Endometrium (tissue), 2 donors: Measurements from ENCODE around the gene RGMB.
A peak's percentile ranks its signal among the peaks of the same experiment; 100 is the strongest.
"Not testable (repeated sequence)": the region's sequence is repeated elsewhere in the genome, so short reads cannot be mapped to it uniquely, and the experiment has no call there.

Source experiments
- FAIRE-seq: peaks from 2 replicates; lab custom pipeline; 2012; peaks lifted over from hg19 to GRCh38; lab: Jason Lieb, UNC
- donor health status: control.
- donor health status: control.

RGMB gene, protein sequence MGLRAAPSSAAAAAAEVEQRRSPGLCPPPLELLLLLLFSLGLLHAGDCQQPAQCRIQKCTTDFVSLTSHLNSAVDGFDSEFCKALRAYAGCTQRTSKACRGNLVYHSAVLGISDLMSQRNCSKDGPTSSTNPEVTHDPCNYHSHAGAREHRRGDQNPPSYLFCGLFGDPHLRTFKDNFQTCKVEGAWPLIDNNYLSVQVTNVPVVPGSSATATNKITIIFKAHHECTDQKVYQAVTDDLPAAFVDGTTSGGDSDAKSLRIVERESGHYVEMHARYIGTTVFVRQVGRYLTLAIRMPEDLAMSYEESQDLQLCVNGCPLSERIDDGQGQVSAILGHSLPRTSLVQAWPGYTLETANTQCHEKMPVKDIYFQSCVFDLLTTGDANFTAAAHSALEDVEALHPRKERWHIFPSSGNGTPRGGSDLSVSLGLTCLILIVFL

DNA sequence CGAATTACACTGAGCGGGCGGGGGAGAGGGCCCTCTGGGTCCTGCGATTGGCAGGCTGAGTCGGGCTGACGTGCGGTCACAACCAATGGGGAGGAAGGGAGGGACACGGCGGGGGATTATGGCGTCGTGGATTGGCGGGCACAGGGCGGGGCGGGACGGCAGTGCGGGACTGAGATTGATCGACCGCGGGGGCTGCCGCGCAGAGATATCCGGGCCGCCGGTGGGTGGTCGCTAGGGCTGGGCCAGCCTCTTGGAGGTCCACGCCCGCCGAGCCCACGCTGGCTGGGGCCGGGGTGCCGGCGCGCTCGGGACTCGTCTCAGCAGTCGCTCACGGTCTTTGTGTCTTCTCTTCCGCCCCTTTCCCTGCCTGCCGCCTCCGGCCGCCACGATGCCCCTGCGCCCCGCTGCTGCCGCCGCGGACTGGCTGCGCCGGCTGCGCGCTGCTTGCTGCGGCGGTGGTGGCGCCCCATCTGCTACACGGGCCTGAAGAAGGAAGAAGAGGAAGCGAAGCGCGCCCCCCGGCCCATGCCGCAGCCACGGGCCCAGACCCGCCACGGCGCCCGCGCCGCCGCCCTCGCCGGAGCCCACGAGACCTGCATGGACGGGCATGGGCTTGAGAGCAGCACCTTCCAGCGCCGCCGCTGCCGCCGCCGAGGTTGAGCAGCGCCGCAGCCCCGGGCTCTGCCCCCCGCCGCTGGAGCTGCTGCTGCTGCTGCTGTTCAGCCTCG is at the start of gene RGMB:
RGMB (plus strand) TSS at position 200 of the 728 bp plus-strand sequence; CDS start at position 608, 408 bp downstream.
- peak; percentile 77 for FAIRE-seq

DNA sequence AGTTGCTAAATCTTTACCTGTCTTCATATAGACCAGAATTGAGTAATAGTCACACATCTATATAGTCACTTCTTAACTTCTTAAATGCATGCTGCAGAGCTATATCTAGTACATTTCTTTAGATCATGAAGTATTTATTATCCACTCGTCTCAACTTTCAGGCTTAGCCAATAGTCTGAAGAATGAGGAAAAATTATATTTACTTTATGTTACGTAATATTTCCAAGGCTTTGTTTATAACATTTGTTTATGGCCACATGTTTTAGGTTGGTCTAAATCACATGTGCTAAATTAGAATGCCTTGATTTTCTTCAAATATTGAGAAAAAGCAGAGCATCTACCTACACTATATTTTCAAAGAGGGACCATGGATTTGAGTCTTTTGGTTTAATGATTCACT is 47.2 kb upstream of the RGMB start:
- FAIRE-seq: peak; percentile 23

DNA sequence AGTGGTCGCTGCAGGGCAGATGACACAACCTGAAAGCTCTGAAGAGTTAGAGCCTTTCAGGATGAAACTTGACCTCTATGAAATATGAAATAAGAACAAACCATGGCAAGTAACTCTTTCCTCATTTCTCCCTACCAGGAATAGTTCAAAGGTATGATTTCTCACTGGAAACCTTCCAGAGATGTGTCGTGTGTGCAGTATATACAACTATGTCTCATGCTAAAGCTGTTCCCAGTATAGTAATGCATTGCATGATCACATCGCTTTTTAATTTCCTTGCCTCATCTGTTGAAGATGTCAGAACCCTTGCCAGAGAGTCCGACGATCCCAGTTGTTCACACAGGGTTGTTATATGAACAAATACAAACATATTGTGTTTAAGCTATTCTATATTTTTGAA is 45.8 kb upstream of the RGMB start:
- FAIRE-seq: no peak

DNA sequence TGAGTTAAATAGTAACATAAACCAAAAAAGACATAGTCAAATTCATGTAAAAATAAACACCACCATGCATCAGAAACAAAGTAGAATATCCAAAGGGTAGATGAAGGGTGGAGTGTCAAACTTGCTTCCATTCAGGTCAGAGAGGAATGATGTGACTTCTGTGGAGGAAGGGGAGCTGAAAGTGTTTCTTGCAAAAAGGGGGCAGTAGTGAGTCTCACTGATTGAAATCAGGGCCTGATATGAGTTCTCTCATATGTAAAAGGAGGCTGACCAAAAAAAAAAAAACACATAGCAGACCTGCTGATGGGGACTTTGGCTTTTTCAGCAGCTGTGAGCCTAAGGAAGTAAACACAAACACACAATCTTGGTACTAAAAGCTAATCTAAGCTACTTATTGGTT is 38.8 kb upstream of the RGMB start:
- FAIRE-seq: no peak

DNA sequence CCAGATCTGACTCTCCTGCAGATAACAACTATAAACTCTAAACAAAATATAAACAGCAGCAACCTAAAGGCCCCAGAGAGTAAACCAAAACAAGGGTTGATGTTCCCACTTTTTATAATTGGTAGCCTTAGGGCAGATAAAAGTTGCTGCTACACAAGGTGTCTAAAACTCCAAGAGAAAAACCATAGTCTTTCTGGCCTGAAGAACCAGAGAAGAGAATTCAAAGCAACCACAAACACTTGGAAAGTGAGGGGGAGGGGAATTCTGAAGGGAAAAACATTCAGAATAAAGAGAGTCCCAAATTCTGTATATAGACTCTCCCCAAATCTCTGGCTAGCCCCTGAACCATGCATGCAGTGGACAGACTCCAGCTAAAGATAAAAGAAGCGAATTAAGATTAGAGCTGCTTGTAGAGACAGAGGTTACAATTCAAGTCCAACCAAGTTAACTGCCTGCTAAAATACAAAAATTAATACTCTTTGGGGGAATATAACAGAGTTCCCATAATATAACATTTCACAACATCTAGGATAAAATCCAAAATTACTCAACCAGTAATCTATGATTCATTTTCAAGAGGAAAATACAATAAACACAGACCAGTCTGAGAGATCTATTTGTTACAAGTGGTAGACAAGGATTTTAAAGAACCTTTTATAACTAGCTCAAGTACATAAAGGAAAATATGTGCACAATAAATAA is 37.5 kb upstream of the RGMB start:
- FAIRE-seq: peak; percentile 94

DNA sequence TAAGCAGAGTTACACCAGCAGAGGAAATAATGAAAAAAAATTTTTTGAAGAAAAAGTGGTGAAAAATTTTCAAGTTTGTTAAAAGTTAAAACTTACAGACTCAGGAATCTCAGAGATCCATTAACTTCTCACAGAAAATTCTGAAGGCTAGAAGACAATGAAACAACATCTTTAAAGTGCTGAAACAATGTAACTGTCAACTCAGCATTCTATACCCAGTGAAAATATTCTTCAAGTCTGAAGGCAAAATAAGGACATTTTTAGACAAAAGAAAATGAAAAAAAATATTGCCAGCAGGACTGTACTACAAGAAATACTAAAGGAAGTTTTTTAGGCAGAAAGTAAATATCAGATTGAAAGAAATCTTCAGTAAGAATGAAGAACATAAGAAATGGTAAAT is 36.7 kb upstream of the RGMB start:
- FAIRE-seq: no peak

DNA sequence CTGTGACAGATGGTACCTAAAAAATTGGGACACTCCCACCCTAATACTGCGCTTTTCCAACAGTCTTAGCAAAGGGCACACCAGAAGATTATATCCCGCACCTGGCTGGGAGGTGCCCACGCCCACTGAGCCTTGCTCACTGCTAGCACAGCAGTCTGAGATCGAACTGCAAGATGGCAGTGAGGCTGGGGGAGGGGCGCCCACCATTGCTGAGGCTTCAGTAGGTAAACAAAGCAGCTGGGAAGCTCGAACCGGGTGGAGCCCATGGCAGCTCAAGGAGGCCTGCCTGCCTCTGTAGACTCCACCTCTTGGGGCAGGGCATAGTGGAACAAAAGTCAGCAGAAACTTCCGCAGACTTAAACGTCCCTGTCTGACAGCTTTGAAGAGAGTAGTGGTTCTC is 36.0 kb upstream of the RGMB start:
- FAIRE-seq: not testable (repeated sequence)

DNA sequence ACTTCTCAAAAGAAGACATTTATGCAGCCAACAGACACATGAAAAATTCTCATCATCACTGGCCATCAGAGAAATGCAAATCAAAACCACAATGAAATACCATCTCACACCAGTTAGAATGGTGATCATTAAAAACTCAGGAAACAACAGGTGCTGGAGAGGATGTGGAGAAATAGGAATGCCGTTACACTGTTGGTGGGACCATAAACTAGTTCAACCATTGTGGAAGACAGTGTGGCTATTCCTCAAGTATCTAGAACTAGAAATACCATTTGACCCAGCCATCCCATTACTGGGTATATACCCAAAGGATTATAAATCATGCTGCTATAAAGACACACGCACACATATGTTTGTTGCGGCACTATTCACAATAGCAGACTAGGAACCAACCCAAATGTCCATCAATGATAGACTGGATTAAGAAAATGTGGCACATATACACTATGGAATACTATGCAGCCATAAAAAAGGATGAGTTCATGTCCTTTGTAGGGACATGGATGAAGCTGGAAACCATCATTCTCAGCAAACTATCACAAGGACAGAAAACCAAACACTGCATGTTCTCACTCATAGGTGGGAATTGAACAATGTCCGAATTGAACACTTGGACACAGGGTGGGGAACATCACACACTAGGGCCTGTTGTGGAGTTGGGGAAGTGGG is 34.8 kb upstream of the RGMB start:
- not testable (repeated sequence) for FAIRE-seq

DNA sequence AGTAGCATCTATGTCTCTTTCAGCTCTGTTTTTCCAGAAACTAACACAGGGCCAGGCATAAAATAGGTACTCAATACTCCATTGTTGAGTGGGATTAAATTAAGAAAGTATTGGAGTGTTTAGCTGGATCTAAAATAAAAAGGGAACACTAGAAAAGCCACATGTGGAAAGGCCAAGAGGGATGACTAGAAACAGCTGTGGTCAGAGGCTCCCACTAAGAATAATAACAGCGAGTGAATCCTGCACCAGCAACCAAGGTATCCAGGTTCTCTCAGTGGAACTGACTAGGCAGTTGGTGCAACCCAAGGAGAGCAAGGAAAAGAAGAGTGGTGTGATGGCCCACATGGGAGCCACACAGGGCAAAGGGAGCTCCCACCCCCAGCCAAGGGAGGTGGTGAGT is 31.5 kb upstream of the RGMB start:
- FAIRE-seq: no peak

DNA sequence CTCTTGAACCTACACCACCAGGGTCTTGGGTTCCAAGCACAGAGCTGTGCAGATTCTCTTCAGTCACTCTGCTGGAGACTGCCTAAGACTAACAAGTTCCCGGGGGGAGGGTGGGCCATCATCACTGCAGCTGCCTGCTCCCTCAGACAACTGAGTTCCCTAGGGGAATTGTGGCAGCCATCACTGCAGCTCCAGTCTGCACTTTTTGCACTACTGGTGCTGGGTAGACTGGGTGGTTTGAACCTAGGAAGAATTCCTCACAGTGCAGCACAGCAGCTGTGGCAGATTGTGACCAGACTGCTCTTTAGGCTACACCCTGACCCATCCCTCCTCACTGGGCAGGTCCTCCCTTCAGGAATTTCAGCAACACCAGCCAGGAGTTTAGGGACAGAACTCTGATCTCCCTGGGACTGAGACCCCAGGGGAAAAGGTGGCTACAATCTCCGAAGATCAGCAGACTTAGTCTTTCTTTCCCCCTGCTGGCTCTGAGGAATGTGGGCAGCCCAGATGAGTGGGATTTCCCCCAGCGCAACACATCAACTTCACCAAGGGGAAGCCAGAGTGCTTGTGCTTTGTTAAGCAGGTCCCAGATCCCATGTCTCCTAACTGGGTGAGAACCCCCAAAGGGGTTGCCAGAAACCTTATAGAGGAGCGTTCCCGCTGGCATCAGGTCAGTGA is 30.9 kb upstream of the RGMB start:
- no peak for FAIRE-seq

DNA sequence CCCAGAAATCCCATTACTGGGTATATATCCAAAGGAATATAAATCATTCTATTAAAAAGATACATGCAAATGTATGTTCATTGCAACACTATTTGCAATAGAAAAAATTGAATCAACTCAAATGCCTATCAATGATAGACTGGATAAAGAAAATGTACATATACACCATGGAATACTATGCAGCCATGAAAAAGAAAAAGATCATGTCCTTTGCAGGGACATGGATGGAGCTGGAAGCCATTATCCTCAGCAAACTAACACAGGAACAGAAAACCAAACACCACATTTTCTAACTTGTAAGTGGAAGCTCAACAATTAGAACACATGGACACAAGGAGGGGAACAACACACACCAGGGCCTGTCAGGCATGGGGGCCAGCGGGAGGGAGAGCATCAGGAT is 25.2 kb upstream of the RGMB start:
- not testable (repeated sequence) for FAIRE-seq

DNA sequence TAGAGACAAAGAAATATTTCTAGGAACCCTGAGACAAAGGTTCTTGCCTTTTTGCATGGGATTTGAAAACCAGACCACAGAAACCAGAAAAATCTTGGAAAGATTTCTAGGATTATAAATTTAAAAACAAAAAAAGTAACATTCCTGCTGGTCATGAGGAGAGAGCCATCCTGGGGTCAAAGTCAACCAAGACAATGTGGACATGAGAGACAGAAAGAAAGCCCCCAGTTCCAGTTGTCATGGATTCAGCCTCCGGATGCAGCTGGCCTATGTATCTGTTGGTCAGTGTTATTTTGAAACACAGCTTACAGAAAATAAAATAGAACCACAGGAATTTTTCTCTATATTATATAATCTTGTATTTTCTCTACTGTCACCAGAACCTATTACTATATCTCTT is 24.4 kb upstream of the RGMB start:
- FAIRE-seq: no peak

DNA sequence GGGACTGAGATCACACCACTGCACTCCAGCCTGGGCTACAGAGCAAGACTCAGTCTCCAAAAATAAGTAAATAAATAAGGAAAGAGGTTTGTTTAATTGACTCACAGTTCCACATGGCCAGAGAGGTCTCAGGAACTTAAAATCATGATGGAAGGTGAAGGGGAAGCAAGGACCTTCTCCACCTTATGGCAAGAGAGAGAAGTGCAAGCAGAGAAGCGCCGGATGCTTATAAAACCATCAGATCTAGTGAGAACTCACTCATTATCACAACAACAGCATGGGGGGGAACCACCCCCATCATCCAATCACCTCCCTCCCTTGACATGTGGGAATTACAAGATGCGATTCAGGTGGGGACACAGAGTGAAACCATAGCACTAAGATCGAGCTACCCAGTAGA is 22.8 kb upstream of the RGMB start:
- FAIRE-seq: no peak

DNA sequence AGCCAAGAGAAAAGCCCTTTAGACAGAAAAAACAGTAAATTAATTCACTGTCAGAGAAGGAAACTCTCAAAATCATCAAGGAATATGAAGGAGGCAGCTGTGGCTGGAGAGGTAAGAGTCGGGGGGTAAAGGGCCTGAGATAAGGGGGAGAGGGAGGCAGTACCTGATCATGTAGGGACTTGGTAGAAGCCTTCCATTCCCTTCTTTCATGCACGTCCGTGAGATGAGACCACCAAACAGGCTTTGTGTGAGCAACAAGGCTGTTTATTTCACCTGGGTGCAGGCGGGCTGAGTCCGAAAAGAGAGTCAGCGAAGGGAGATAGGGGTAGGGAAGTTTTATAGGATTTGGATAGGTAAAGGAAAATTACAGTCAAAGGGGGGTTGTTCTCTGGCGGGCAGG is 21.1 kb upstream of the RGMB start:
- not testable (repeated sequence) for FAIRE-seq

DNA sequence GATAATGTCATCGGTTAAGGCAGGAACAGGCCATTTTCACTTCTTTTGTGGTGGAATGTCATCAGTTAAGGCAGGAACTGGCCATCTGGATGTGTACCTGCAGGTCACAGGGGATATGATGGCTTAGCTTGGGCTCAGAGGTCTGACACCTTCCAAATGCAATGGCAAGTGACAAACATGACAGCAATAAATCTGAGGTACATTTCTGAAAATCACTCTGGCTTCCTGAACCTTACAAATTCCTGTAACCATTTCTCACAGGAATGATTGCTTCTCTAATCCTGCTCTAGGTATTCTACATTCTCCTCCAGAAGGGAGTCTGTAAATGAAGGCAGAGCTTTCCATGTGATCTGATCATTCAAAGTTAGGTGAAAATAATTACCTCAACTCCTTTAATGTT is 20.7 kb upstream of the RGMB start:
- FAIRE-seq: not testable (repeated sequence)

DNA sequence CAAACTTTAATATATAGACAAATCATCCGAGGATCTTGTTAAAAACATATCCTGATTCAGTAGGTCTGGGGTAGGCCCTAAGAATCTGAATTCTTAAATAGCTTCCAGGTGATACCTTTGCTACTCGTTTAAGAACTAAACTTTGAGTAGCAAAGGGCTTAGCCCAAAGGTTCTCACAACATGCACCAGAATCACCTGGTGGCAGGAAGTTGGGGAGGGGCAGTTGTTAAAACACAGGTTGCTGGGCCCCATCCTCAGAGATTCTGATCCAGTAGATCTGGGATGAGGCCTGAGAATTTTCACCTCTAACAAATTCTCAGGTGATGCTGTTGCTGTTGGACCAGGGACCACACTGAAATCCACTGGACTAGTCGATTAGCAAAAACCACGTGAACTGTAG is 20.0 kb upstream of the RGMB start:
- no peak for FAIRE-seq

DNA sequence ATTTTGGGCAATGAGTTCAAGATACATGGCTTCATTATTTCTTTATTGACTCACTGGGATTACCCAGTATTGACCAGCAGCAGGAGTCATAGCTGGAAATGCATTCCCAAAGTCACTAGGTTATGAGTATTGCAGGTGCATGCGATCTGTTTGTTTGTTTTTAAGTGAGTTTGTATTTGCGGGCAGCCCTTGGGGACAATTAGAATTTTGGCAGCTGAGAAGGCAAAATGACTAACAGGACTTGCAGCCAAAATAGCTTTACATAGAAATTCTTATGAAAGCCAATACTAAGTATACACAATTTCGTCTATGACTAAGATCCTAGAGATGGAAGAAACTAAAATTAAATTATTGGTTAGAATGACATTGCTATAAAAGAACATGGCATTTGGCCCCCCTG is 18.1 kb upstream of the RGMB start:
- no peak for FAIRE-seq

DNA sequence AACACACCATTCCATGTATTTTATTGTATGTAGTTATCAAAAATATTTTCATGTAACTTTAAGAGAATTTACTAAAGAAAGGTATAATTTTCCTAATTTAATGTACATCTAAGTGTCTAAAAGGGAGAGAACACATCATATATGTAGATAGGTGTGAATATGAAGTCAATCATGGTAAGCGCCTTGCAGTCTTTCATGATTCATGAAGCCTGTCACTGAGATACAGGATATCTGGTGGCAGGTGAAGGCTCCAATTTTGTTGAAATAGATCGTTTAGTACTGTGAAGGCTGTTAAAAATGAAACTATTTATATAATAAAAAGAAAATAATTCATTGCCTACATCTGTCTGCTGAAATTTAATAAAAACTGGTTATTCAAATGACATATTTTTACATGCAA is 15.5 kb upstream of the RGMB start:
- FAIRE-seq: no peak

DNA sequence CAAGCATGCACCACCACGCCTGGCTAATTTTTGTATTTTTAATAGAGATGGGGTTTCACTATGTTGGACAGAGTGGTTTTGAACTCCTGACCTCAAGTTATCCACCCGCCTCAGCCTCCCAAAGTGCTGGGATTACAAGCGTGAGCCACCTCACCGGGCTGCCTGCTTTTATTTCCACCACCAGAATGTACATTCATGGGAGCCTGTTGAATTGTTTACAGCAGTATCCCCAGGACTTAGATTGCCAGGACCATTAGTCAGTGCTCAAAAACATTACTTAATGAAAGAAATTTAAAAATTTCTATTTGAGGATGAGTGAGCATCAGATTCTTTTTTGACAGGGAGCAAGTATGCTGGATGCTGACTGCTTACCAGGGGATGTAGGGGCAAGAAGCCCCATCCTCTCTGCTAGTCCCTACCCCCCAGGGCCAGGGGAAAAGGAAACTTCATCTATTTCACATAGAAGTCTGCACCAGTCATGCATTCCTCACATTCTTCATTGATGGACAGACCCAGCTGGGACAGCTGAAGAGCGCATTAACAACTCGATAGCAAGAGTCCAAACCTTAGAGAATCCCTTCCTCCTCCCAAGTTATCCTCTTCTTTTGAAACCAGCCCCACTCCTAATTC is 10.3 kb upstream of the RGMB start:
- no peak for FAIRE-seq

DNA sequence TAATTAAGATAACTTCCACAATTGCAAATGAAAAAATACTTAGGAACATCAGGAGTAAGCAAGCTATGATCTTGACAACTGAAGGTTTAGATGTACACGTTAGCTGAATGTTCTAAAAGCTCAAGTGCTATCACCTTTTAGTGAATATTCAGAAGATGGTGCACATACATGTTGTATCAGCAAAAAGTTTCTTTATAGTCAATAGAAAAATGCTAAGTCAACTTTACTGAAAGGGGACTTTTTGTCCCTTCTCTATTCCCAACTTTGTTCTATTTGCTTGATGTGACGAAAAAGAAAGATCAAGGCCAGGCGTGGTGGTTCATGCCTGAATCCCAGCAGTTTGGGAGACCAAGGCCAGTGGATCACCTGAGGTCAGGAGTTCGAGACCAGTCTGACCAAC is 7.6 kb upstream of the RGMB start:
- no peak for FAIRE-seq

DNA sequence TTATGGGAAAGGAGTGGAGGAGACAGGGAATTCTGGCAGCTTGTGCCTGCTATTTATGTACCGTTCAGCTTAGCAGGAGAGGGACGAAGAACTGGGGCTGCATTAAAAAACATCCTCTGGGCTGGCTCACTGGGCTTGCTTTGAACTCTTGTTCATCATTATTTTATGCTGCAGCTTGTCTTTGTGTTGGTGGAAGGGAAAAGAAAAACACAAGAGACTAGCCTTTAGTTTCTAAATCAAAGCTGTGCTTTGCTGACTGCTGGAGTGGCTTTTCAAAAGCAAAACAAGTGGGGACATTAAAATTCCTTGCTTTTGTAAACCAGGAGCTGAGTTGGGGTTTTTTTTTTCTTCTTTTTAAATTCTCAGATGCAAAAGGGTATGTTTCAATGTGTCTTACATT is 5.9 kb upstream of the RGMB start:
- no peak for FAIRE-seq
